CD4-positive, alpha-beta T cell treated with Interleukin-1 beta for 1 hour (primary cell): ENCODE measurements around the gene CYP2A6.
"Not testable (repeated sequence)": the region's sequence is repeated elsewhere in the genome, so short reads cannot be mapped to it uniquely, and the experiment has no call there.

Experiments
- DNase-seq, 2 donors: peaks; one replicate each; pipeline ENCODE4 v3.0.0-alpha.2; 2020 to 2022

CYP2A6 gene

GRCh38 chr19:40850277-40850676, at the start of gene CYP2A6:
TSS of gene CYP2A6 (minus strand) at chr19:40850447. CDS start at chr19:40850426, 21 bp downstream.
- not testable (repeated sequence) for DNase-seq

- peak; percentile 16 to 23 for DNase-seq
Measured at GRCh38 chr19:40899964-40900363, 49.7 kb upstream of the CYP2A6 start.

DNA sequence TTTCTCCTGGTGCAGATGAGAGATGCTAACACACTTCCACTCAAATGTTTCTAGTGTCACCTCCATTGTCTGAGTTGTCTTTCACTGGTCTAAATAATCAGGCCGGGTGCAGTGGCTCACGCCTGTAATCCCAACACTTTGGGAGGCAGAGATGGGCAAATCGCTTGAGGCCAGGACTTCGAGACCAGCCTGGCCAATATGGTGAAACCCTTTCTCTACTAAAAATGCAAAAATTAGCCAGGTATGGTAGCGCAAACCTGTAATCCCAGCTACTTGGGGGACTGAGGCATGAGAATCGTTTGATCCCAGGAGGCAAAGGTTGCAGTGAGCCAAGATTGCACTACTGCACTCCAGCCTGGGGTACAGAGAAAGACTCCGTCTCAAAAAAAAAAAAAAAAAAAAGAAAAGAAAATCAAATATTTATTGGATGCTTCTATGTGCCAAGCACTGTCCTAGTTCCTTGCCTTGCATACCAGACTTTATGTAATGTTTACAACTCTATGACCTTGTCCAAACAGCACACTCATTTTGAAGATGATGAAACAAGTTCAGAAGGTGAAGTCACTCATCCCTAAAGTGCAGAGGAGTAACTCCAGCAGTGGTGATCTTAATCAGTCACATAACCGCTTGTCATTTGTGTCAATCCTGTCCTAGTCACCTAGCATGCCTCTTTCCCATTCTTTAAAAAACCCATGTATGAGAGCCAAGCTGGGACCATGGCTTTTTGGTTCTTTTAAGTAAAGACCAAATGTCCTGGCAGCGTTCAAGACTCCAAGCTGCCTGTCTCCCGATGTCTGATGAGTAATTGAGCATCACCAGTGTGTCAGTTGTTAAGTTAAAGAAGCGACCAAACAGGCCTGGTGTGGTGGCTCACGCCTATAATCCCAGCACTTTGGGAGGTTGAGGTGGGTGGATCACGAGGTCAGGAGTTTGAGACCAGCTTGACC, 46.9 kb upstream of the CYP2A6 start:
- DNase-seq, result not testable (repeated sequence)

GRCh38 chr19:40896418-40896796, 46.2 kb upstream of the CYP2A6 start:
- no peak for DNase-seq

- DNase-seq, result no peak
Measured at GRCh38 chr19:40893112-40893511, 42.9 kb upstream of the CYP2A6 start.

- DNase-seq, result no peak
Measured at GRCh38 chr19:40889366-40889765, 39.1 kb upstream of the CYP2A6 start.

DNA sequence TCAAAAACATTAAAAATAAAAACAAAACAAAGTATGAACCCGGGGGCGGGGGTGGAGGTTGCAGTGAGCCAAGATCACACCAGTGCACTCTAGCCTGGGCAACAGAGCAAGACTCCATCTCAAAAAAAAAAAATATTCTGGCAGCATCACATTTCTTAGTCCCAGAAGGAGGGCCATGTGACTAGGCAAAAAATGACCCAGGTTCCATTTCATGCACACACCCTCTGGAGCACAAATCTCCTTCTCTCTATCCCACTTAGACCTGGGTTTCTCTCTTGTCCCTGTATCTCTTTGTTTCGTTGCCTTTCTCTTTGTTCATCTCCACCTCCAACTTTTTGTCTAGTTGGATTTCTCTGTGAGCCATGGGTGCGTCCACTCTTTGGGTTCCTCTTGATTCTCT, 37.9 kb upstream of the CYP2A6 start:
- no peak for DNase-seq

DNA sequence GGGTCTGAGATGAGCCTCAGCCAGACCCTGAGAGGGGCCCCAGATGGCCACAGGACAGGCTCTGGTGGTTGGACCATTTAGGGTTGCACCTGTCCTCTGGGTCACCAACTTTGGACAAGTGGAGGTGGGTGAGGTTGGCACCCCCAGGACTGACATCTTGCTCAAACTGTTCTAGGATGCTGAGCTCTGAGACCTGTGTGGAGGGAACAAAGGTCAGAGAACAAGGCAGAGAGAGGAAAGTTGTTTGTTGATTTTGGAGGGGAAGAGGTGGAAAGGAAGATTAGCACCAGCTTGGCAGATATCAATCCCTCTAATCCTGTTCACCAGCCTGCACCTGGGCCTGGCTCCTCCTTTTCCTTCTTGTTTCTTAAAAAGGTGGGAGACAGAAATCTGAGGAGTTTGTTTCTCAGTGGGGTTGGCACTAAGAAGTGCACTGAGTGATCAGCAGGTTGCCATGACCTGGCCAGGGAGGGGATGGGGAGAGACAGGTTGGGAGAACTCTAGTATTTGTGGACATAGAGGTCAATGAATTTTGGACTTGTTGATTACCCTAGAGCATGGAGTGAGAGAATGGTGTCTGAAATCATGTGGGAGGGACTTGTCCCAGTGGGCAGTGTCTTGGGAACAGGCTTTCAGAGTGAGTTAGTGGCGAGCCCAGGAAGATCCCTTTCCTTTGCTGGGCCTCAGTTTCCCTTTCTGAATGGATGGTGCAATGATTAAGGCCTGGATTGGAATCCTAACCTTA, 34.1 kb upstream of the CYP2A6 start:
- DNase-seq, result not testable (repeated sequence)

DNA sequence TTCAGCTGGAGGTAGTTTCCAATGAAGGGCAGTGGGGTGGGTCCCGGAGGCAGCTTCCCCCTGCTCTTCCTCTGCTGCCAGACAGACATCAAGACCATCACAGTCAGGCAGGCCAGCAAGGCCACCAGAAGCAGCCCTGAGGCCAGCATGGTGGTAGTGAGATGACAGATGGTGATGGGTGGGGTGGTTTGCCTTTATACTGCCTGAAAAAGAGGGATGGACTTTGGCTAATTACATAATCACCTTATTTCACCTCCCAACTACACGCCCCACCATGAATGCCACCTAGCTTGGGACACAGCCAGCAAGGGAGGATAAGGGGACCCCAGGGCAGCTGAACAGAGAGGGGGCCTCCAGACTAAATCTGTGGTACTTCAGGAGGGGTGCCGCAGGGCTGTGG, 31.8 kb upstream of the CYP2A6 start, which contains the start of gene CYP2A7:
Gene CYP2A7, minus strand, starts transcription at position 170 of the 400 bp plus-strand sequence. Its CDS starts 21 bp downstream, at position 149.
- not testable (repeated sequence) for DNase-seq

- not testable (repeated sequence) for DNase-seq
Measured at GRCh38 chr19:40879349-40879748, 29.1 kb upstream of the CYP2A6 start.

DNA sequence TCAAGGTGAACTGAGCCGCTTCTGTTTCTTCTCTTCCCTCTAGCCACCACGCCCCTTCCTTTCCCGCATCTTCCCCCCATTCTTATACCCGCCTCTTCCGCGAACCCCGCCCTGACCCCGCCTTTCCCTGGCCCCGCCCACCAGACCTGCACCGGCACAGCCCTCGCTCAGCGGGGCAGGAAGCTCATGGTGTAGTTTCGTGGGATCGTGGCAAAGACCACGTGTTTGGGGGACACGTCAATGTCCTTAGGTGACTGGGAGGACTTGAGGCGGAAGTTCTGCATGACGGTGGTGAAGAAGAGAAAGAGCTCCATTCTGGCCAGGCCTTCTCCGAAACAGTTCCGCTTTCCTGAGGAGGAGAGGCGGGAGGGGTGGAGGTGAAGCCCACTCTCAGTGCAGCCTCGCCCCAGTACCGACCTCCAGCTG, 25.3 kb upstream of the CYP2A6 start:
- DNase-seq, result peak; percentile 81 to 89

GRCh38 chr19:40874874-40875273, 24.6 kb upstream of the CYP2A6 start:
- not testable (repeated sequence) for DNase-seq

GRCh38 chr19:40873873-40874272, 23.6 kb upstream of the CYP2A6 start:
- DNase-seq, result not testable (repeated sequence)

- no peak for DNase-seq
Measured at GRCh38 chr19:40872209-40872608, 22.0 kb upstream of the CYP2A6 start.

GRCh38 chr19:40867701-40868100, 17.5 kb upstream of the CYP2A6 start:
- no peak for DNase-seq

GRCh38 chr19:40864739-40865496, 14.7 kb upstream of the CYP2A6 start:
- DNase-seq, result not testable (repeated sequence)

DNA sequence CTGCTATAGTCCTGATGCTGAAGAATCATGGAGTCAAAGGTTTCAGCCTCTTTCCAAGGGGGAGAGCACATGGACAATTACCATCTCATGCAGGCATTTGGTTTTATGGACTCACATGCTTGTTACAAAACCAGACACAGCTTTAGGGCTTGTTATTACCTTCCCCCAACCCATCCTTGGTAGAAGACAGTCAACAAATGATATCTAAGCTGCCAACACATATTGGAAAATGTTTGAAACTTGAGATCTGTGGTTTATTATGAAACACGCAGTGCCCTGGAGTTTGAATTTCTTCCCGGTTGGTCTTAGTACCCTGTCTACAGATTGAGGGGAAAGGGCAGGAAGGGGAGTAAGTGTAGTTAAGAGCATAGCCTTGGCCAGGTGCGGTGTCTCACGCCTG, 12.5 kb upstream of the CYP2A6 start:
- no peak for DNase-seq

GRCh38 chr19:40862333-40862732, 12.1 kb upstream of the CYP2A6 start:
- no peak for DNase-seq

DNA sequence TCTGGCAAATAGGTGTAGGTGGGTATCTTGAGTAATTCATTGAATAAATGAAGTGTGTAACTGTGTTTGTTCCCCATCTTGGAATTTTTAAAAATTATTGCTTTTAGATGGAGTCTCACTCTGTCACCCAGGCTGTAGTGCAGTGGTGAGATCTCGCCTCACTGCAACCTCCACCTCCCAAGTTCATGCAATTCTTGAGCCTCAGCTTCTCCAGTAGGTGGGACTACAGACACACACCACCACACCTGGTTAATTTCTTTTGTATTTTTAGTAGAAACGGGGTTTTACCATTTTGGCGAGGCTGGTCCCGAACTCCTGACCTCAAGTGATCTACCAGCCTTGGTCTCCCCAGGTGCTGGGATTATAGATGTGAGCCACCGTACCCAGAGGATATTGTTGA, 7.9 kb upstream of the CYP2A6 start:
- DNase-seq, result no peak

DNA sequence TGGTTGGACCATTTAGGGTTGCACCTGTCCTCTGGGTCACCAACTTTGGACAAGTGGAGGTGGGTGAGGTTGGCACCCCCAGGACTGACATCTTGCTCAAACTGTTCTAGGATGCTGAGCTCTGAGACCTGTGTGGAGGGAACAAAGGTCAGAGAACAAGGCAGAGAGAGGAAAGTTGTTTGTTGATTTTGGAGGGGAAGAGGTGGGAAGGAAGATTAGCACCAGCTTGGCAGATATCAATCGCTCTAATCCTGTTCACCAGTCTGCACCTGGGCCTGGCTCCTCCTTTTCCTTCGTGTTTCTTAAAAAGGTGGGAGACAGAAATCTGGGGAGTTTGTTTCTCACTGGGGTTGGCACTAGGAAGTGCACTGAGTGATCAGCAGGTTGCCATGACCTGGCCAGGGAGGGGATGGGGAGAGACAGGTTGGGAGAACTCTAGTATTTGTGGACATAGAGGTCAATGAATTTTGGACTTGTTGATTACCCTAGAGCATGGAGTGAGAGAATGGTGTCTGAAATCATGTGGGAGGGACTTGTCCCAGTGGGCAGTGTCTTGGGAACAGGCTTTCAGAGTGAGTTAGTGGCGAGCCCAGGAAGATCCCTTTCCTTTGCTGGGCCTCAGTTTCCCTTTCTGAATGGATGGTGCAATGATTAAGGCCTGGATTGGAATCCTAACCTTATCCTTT, 2.4 kb upstream of the CYP2A6 start:
- not testable (repeated sequence) for DNase-seq

- DNase-seq, result not testable (repeated sequence)
Measured at GRCh38 chr19:40846722-40847121, 3.5 kb downstream of the CYP2A6 start.

DNA sequence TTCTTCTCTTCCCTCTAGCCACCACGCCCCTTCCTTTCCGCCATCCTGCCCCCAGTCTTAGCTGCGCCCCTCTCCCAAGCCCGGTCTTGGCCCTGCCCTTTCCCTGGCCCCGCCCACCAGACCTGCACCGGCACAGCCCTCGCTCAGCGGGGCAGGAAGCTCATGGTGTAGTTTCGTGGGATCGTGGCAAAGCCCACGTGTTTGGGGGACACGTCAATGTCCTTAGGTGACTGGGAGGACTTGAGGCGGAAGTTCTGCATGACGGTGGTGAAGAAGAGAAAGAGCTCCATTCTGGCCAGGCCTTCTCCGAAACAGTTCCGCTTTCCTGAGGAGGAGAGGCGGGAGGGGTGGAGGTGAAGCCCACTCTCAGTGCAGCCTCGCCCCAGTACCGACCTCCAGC, 6.6 kb downstream of the CYP2A6 start:
- peak; percentile 88 to 90 for DNase-seq
